ENCODE results near the gene PIANP. TPM values are rescaled to one million over a fixed set of nuclear protein-coding genes. Genes with fewer than 3 reads are reported as not detected.

Gene PIANP
- total RNA-seq, 1 experiment from 2014 or later, result not detected

GRCh38 chr12:6646276-6647082 lies 54.1 kb downstream of the PIANP start:
- Histone ChIP-seq H3K4me3 (replicated peaks in 1 of 2; ENCODE audit: low read depth in 1 of 2, low read length in 2 of 2) (no peak overlapping the region), H3K79me2 (ENCODE audit: insufficient read depth, low read length) (no peaks in the 10 kb centered on the region), H3K27me3 (ENCODE audit: insufficient read depth, low read length) (peaks cover 6% of the 10 kb centered on the region; the same call in 1 of the 2 replicates), H3K4me1 (ENCODE audit: control insufficient read depth in 1 of 2, insufficient read depth in 2 of 2, low read length in 2 of 2) (no peaks in the 10 kb centered on the region), H3K9me2 (ENCODE audit: insufficient read depth) (no peaks in the 10 kb centered on the region), H3K27ac (ENCODE audit: low read depth, low read length) (no peak overlapping the region), H4K20me1 (ENCODE audit: insufficient read depth) (no peaks in the 10 kb centered on the region), H3K9me3 (ENCODE audit: control insufficient read depth in 1 of 2, insufficient read depth in 1 of 2, low read depth in 1 of 2, low read length in 2 of 2) (peaks cover 0 to 10% of the 10 kb centered on the region in 2 experiments; a peak in 1 of 4 replicates), H3K36me3 (ENCODE audit: control insufficient read depth in 1 of 2, insufficient read depth in 2 of 2, low read length in 2 of 2) (peaks cover 4 to 6% of the 10 kb centered on the region in 2 experiments; a peak in 1 of 4 replicates), H3K4me2 (ENCODE audit: low read length) (no peak overlapping the region), H2AFZ (ENCODE audit: low read depth, low read length, poor library complexity, severe bottlenecking) (no peak overlapping the region), H3K9ac (ENCODE audit: low read length) (no peak overlapping the region)
- no TSS peak for BruUV-seq (replicated peaks)
- ChIA-PET RAD21 (ENCODE audit: low non-redundant PET in 1 of 2, low total read pairs in 2 of 2, uncharacterized antibody in 2 of 2, unreplicated experiment in 2 of 2) (no interaction called here), CTCF (no interaction called here), POLR2A (no interaction called here)
- DNase-seq (ENCODE audit: low read depth, low spot score) (no peak), ATAC-seq (no peak)
- intact Hi-C loops (cut with micrococcal nuclease), result no loop called here
- TF ChIP-seq ZNF274 (IDR thresholded peaks at IDR 0.05; ENCODE audit: low read depth, low read length) (no peak), TCF7L2 (IDR thresholded peaks at IDR 0.05; ENCODE audit: borderline replicate concordance, extremely low read depth, insufficient read depth, insufficient read length) (no peak), ZFX (IDR thresholded peaks at IDR 0.05) (no peak), ELF1 (IDR thresholded peaks at IDR 0.05; ENCODE audit: borderline replicate concordance, low read depth) (no peak), MAX (IDR thresholded peaks at IDR 0.05) (no peak), ZBTB33 (IDR thresholded peaks at IDR 0.05; ENCODE audit: extremely low read depth, insufficient replicate concordance, low read length) (no peak), EZH2phosphoT487 (IDR thresholded peaks at IDR 0.05; ENCODE audit: borderline replicate concordance) (no peak), SP1 (IDR thresholded peaks at IDR 0.05; ENCODE audit: low read depth) (no peak), CBX3 (IDR thresholded peaks at IDR 0.05; ENCODE audit: low read depth) (no peak), FOSL1 (IDR thresholded peaks at IDR 0.05; ENCODE audit: low read depth) (no peak), JUND (IDR thresholded peaks at IDR 0.05) (no peak), EGR1 (IDR thresholded peaks at IDR 0.05; ENCODE audit: low read depth) (no peak), SIN3A (IDR thresholded peaks at IDR 0.05; ENCODE audit: low read depth) (no peak), ATF3 (IDR thresholded peaks at IDR 0.05) (no peak), SRF (IDR thresholded peaks at IDR 0.05; ENCODE audit: low read depth) (no peak), EZH2 (IDR thresholded peaks at IDR 0.05) (no peak), RAD21 (IDR thresholded peaks at IDR 0.05; ENCODE audit: low read depth) (no peak), POLR2A (IDR thresholded peaks at IDR 0.05; ENCODE audit: borderline replicate concordance, extremely low read depth, insufficient read depth, insufficient read length) (no peak), REST (IDR thresholded peaks at IDR 0.05; ENCODE audit: low read depth) (no peak), CEBPB (IDR thresholded peaks at IDR 0.05; ENCODE audit: low read depth) (no peak)
